IMR-90 (cell line): ENCODE measurements around the gene NCK1.

Experiments
- BHLHE40 ChIP-seq: fragments of 150-350 bp; IDR thresholded peaks from 2 replicates; pipeline ENCODE4 v1.6.1; 2016; ENCODE audit warnings: mild to moderate bottlenecking, low read depth, low read length
- CEBPB ChIP-seq: IDR thresholded peaks from 2 replicates; pipeline ENCODE4 v1.6.1; 2012; ENCODE audit warnings: low read depth, low read length, improper control_type of control experiment
- CHD1 ChIP-seq: IDR thresholded peaks from 2 replicates; pipeline ENCODE4 v1.6.1; 2012; ENCODE audit warnings: low read depth, low read length, improper control_type of control experiment
- MAFK ChIP-seq: IDR thresholded peaks from 2 replicates; pipeline ENCODE4 v1.6.1; 2012; ENCODE audit warnings: low read depth, low read length, improper control_type of control experiment
- MXI1 ChIP-seq: IDR thresholded peaks from 2 replicates; pipeline ENCODE4 v1.6.1; 2012; ENCODE audit warnings: low read depth, mild to moderate bottlenecking, low read length, moderate library complexity, borderline replicate concordance
- POLR2A ChIP-seq: IDR thresholded peaks from 2 replicates; pipeline ENCODE4 v1.6.1; 2012; ENCODE audit warnings: mild to moderate bottlenecking, low read depth, low read length
- RAD21 ChIP-seq: IDR thresholded peaks from 2 replicates; pipeline ENCODE4 v1.6.1; 2012; ENCODE audit warnings: low read length, improper control_type of control experiment
- RFX5 ChIP-seq: IDR thresholded peaks from 2 replicates; pipeline ENCODE4 v1.8.0; 2012; ENCODE audit warnings: low read depth, mild to moderate bottlenecking, low read length, moderate library complexity
- SMC3 ChIP-seq: fragments of 150-350 bp; IDR thresholded peaks from 2 replicates; pipeline ENCODE4 v1.6.1; 2016; ENCODE audit warnings: low read depth, mild to moderate bottlenecking, antibody characterized with exemption, low read length, moderate library complexity
- TF ChIP-seq, protein P1 (sequence below): conservative IDR thresholded peaks from 2 replicates; pipeline ENCODE4 v1.5.1; 2012; ENCODE audit warnings: mild to moderate bottlenecking, low read depth, low read length, improper control_type of control experiment

DNA sequence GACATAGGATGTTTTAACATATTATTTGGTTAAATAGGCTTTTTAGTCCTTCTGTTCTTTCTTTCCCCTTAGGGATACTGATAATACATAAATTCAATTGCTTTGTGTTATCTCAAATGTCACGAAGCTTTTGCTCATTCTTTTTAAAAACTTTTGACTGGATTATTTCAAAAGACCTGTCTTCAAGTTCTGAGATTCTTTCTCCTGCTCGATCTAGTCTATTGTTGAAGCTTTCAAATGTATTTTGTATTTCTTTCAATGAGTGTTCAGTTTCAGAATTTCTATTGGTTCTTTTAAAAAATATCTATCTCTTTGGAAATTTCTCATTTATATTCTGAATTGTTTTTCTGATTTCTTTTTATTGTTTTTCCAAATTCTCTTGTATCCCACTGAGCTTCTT lies 112.7 kb downstream of the NCK1 start:
- no peak for TF ChIP-seq CEBPB
- TF ChIP-seq, protein P1, sequence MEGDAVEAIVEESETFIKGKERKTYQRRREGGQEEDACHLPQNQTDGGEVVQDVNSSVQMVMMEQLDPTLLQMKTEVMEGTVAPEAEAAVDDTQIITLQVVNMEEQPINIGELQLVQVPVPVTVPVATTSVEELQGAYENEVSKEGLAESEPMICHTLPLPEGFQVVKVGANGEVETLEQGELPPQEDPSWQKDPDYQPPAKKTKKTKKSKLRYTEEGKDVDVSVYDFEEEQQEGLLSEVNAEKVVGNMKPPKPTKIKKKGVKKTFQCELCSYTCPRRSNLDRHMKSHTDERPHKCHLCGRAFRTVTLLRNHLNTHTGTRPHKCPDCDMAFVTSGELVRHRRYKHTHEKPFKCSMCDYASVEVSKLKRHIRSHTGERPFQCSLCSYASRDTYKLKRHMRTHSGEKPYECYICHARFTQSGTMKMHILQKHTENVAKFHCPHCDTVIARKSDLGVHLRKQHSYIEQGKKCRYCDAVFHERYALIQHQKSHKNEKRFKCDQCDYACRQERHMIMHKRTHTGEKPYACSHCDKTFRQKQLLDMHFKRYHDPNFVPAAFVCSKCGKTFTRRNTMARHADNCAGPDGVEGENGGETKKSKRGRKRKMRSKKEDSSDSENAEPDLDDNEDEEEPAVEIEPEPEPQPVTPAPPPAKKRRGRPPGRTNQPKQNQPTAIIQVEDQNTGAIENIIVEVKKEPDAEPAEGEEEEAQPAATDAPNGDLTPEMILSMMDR, result no peak
- no peak for TF ChIP-seq SMC3
- no peak for TF ChIP-seq RFX5
- TF ChIP-seq MAFK, result no peak
- TF ChIP-seq CHD1, result no peak
- TF ChIP-seq POLR2A, result no peak
- TF ChIP-seq BHLHE40, result no peak
- no peak for TF ChIP-seq MXI1
- no peak for TF ChIP-seq RAD21
